Neutrophil (primary cell): Measurements from ENCODE around the gene MAPK8IP3.

ENCODE experiments used
- H3K27ac ChIP-seq: fragments of 200-600 bp; sonication (generic); 2 replicates; pipeline ENCODE4 v1.5.1; 2016; ENCODE audit warnings: mild to moderate bottlenecking, moderate library complexity
- H3K27me3 ChIP-seq: fragments of 200-600 bp; sonication (generic); 2 replicates; pipeline ENCODE4 v1.6.0; 2016; ENCODE audit warnings: mild to moderate bottlenecking
- H3K36me3 ChIP-seq: fragments of 200-600 bp; sonication (generic); 2 replicates; pipeline ENCODE4 v1.5.1; 2017
- H3K4me1 ChIP-seq, 2 experiments: fragments of 200-600 bp in 1 of 2; sonication (generic) in 1 of 2; 1 replicate in 1 of 2; 2 replicates in 1 of 2; pipeline versions ENCODE4 v1.5.1 to v1.6.1; 2013 to 2016; ENCODE audit warnings: low read depth in 1 of 2, low read length in 1 of 2, mild to moderate bottlenecking in 1 of 2, moderate library complexity in 1 of 2; ENCODE audit not compliant: control insufficient read depth in 1 of 2, insufficient read depth in 1 of 2
- H3K4me3 ChIP-seq, 2 experiments: fragments of 200-600 bp in 1 of 2; sonication (generic) in 1 of 2; 1 replicate in 1 of 2; 2 replicates in 1 of 2; pipeline ENCODE4 v1.5.1; 2013 to 2016; ENCODE audit warnings: low read depth in 1 of 2, low read length in 1 of 2, mild to moderate bottlenecking in 1 of 2, moderate library complexity in 1 of 2
- H3K9me3 ChIP-seq: fragments of 200-600 bp; sonication (generic); 2 replicates; pipeline ENCODE4 v1.5.1; 2016
- TF ChIP-seq, protein P1 (sequence below): fragments of 200-600 bp; sonication (generic); IDR thresholded peaks from 2 replicates; pipeline ENCODE4 v1.5.1; 2016; ENCODE audit warnings: antibody characterized with exemption

Gene MAPK8IP3

GRCh38 chr16:1775846-1776671 lies 70.1 kb downstream of the MAPK8IP3 start:
- no peaks in the 10 kb centered on the region for H3K27me3 ChIP-seq
- H3K36me3 ChIP-seq, result peaks cover 61% of the 10 kb centered on the region
- H3K9me3 ChIP-seq, result no peaks in the 10 kb centered on the region
- peaks cover 31 to 46% of the 10 kb centered on the region in 2 experiments for H3K4me1 ChIP-seq
- H3K27ac ChIP-seq, result no peak overlapping the region
- TF ChIP-seq, protein P1, sequence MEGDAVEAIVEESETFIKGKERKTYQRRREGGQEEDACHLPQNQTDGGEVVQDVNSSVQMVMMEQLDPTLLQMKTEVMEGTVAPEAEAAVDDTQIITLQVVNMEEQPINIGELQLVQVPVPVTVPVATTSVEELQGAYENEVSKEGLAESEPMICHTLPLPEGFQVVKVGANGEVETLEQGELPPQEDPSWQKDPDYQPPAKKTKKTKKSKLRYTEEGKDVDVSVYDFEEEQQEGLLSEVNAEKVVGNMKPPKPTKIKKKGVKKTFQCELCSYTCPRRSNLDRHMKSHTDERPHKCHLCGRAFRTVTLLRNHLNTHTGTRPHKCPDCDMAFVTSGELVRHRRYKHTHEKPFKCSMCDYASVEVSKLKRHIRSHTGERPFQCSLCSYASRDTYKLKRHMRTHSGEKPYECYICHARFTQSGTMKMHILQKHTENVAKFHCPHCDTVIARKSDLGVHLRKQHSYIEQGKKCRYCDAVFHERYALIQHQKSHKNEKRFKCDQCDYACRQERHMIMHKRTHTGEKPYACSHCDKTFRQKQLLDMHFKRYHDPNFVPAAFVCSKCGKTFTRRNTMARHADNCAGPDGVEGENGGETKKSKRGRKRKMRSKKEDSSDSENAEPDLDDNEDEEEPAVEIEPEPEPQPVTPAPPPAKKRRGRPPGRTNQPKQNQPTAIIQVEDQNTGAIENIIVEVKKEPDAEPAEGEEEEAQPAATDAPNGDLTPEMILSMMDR, result no peak
- no peak overlapping the region for H3K4me3 ChIP-seq

- Histone ChIP-seq H3K27me3 (no peaks in the 10 kb centered on the region), H3K4me1 (peaks cover 37 to 47% of the 10 kb centered on the region in 2 experiments), H3K27ac (no peak overlapping the region), H3K36me3 (peaks cover 63% of the 10 kb centered on the region), H3K4me3 (no peak overlapping the region), H3K9me3 (no peaks in the 10 kb centered on the region)
- TF ChIP-seq, protein P1, result no peak
Observed at GRCh38 chr16:1776672-1776955, 70.6 kb downstream of the MAPK8IP3 start.

DNA sequence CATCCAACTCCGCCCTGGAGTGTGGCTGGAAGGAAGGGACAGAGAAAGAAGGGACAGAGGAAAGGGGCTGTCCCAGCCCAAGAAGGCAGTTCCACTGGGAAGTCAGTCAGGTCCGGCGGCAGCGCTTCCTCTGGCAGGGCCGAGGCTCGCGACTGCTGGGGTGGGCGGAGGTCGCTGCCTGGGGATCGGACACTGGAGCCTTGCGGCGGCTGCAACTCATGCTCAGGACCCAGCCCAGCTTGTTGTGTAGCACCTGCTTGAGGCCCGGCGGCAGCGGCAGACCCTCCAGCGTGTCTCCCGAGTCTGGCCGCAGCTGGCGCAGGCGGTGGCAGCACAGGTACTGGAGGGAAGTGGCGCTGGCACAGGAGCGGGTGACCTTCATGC lies 71.0 kb downstream of the MAPK8IP3 start:
- no peaks in the 10 kb centered on the region for H3K27me3 ChIP-seq
- H3K36me3 ChIP-seq, result peaks cover 63% of the 10 kb centered on the region
- no peaks in the 10 kb centered on the region for H3K9me3 ChIP-seq
- TF ChIP-seq, protein P1, result no peak
- peaks cover 37 to 47% of the 10 kb centered on the region in 2 experiments for H3K4me1 ChIP-seq
- no peak overlapping the region for H3K27ac ChIP-seq
- H3K4me3 ChIP-seq, result no peak overlapping the region

DNA sequence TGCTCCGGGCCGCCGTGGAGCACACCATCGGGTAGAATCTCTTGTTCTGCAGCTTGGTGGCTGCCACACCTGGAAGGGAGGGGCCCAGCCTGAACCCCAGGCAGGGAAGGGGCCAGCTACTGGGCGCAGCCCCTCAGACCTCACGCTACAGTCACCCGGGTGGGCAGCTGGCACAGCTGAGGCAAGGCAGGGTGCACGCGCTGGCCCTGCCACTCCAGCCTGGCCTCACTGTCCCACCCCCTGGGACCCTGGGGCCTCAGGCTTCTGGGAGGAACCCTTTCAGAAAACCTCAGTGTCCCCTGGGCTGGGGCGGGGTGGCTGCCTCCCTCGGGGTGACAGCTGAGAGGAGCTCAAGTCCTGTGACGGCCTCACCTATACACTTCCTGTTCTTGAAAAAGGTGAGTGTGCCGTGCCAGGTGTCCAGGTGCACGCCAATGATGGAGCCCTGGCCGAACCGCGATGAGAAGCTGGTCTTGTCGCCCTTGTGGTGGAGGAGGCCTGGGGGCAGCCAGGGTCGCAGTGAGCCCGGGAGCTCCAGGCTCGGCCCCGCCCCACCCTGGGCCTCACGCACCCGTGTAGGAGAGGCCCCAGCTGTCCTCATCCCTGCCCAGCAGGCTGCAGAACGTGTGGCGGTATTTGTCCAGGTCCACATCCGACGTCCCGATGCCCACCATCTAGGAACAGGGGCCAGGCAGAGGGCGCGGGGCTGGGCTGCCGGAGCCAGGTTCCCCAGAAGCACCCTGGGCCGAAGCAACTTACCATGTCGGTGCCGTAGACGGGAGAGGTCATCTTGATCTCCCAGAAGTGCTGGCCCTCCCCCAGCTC lies 71.6 kb downstream of the MAPK8IP3 start:
- no peak overlapping the region for H3K4me3 ChIP-seq
- peaks cover 63% of the 10 kb centered on the region for H3K36me3 ChIP-seq
- H3K4me1 ChIP-seq, result peaks cover 31 to 41% of the 10 kb centered on the region in 2 experiments
- no peaks in the 10 kb centered on the region for H3K9me3 ChIP-seq
- H3K27ac ChIP-seq, result no peak overlapping the region
- H3K27me3 ChIP-seq, result no peaks in the 10 kb centered on the region
- TF ChIP-seq, protein P1, result no peak

GRCh38 chr16:1778200-1779179 lies 72.5 kb downstream of the MAPK8IP3 start:
- H3K27ac ChIP-seq, result no peak overlapping the region
- H3K4me3 ChIP-seq, result no peak overlapping the region
- TF ChIP-seq, protein P1, result no peak
- peaks cover 33 to 38% of the 10 kb centered on the region in 2 experiments for H3K4me1 ChIP-seq
- H3K9me3 ChIP-seq, result no peaks in the 10 kb centered on the region
- H3K36me3 ChIP-seq, result peaks cover 63% of the 10 kb centered on the region
- H3K27me3 ChIP-seq, result no peaks in the 10 kb centered on the region
